ES-I3 (cell line): ENCODE measurements around the gene TNNC1.
A peak's percentile ranks its signal among the peaks of the same experiment; 100 is the strongest.

Experiments
- H3K36me3 ChIP-seq: 2 replicates; pipeline ENCODE4 v1.6.1; 2013; ENCODE audit warnings: mild to moderate bottlenecking, low read length, control low read depth, moderate library complexity; ENCODE audit not compliant: insufficient read depth
- H3K4me1 ChIP-seq: 2 replicates; pipeline ENCODE4 v1.6.1; 2013; ENCODE audit warnings: mild to moderate bottlenecking, control low read depth, low read length; ENCODE audit not compliant: insufficient read depth
- H3K9ac ChIP-seq: 2 replicates; pipeline ENCODE4 v1.6.1; 2013; ENCODE audit warnings: low read depth, mild to moderate bottlenecking, low read length, moderate library complexity
- H3K9me3 ChIP-seq: 2 replicates; pipeline ENCODE4 v1.6.1; 2013; ENCODE audit warnings: mild to moderate bottlenecking, low read length, moderate library complexity; ENCODE audit not compliant: control insufficient read depth, insufficient read depth

The TNNC1 gene

DNA sequence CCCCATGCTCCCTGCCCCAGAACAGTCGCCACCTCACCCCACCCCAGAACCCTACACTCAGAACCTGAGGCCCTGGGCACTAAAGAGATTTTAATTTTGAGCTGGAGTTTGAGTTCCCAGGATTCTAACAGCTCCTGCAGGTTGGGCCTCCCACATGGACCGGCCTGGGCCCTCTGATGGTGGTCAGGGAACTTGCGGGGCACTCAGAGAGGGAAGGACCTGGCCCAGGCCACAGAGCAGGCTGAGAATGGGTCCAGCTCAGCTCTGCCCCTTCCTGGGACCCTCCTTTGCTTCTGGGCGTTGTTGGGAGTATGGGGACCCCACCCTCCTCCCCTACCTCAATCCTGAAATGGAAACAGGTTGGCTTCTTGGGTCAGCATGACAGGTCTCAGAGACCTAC, 7.8 kb downstream of the TNNC1 start:
- peaks cover 11% of the 10 kb centered on the region for H3K4me1 ChIP-seq
- no peaks in the 10 kb centered on the region for H3K9me3 ChIP-seq
- no peaks in the 10 kb centered on the region for H3K36me3 ChIP-seq
- H3K9ac ChIP-seq = no peak overlapping the region

DNA sequence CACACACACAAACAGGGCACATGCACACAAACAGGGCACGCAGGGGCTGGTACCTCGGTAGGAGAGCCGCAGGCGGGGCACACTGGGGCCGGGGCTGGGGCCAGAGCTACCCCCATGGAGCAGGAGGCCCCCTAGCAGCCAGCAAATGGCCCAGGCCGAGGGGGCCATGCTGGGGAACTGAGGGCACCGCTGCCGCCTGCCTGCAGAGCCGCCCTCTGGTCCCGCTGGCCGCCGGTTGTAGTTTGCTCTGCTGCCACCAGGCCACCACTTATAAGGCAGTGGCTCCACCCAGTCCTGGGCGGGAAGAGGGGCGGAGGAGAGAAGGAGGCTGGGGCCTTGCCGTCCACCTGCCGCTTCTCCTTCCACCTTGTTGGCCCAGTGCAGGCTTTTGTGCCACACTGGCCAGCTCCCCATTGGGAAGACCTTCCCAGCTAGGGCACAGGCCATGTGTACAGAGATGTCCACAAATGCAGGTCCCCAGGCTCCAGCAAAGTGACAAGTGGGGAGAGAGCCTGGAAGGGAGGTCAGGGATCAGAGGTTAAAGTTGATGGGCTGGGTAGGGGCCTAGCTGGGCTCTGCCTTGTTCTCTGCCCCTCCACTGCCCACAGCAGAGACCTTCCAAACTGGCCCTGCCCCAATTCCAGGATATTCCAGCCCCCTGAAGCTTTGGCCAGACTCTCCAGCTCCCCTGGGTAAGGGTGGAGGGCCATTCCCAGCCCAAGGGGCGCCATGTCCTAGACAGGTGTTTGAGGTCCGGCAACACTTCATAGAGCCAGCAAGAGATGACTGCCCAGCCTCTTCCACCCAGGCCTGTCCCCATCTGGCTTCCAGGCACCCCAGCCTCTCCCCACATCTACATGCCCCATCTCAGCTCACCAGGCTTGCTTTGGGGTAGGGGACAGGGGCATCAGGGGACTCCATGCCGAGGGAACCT, 8.7 kb downstream of the TNNC1 start, which contains the start of gene SEMA3G:
SEMA3G (minus strand) TSS at position 244 of the 934 bp plus-strand sequence; CDS start at position 168, 76 bp downstream.
- Histone ChIP-seq H3K4me1 (peaks cover 5% of the 10 kb centered on the region; the same call in 1 of the 2 replicates), H3K9me3 (no peaks in the 10 kb centered on the region), H3K36me3 (no peaks in the 10 kb centered on the region), H3K9ac (peak within 1 kb of the TSS; percentile 17; the same call in 1 of the 2 replicates)

DNA sequence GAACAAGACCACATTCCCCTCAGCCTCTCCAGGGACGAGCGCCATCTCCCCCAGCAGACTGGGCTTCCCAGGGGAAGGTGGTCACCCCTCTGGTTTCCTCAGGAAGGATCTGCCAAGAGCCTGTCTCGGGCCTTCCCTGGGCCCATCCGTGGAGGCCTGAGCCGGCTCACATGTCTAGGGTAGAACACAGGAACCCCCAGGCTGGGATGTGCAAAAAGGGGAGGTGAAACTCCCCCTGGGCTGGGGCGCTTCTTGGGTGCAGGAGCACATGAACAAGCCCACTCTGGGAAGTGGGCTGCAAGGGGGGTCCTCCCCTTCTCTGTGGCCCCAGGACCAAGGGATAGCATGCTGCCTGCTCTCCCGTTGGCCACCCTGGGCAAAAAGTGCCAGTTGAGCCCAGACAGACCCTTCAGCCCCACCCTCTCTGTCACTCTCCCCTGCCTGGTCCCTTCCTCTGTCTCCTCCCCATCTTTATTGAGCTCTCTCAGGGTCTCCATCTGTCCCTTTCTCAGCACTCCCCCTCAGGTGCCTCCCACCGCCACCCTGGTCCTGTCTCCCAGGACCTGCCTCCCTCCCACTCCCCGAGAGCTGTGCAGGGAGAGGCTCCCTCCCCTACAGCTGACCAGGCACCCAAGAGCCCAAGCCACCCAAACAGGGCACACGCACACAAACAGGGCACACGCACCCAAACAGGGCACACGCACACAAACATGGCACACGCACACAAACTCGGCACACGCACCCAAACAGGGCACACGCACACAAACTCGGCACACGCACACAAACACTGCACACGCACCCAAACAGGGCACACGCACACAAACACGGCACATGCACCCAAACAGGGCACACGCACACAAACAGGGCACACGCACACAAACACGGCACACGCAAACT, 9.8 kb downstream of the TNNC1 start:
- Histone ChIP-seq H3K9me3 (no peaks in the 10 kb centered on the region), H3K9ac (peak overlapping the region; percentile 17; the same call in 1 of the 2 replicates), H3K36me3 (no peaks in the 10 kb centered on the region), H3K4me1 (peaks cover 4% of the 10 kb centered on the region; the same call in 1 of the 2 replicates)

GRCh38 chr3:52443268-52443610, 10.6 kb downstream of the TNNC1 start:
- peaks cover 4% of the 10 kb centered on the region; the same call in 1 of the 2 replicates for H3K4me1 ChIP-seq
- no peaks in the 10 kb centered on the region for H3K9me3 ChIP-seq
- H3K9ac ChIP-seq = no peak overlapping the region
- H3K36me3 ChIP-seq = no peaks in the 10 kb centered on the region

DNA sequence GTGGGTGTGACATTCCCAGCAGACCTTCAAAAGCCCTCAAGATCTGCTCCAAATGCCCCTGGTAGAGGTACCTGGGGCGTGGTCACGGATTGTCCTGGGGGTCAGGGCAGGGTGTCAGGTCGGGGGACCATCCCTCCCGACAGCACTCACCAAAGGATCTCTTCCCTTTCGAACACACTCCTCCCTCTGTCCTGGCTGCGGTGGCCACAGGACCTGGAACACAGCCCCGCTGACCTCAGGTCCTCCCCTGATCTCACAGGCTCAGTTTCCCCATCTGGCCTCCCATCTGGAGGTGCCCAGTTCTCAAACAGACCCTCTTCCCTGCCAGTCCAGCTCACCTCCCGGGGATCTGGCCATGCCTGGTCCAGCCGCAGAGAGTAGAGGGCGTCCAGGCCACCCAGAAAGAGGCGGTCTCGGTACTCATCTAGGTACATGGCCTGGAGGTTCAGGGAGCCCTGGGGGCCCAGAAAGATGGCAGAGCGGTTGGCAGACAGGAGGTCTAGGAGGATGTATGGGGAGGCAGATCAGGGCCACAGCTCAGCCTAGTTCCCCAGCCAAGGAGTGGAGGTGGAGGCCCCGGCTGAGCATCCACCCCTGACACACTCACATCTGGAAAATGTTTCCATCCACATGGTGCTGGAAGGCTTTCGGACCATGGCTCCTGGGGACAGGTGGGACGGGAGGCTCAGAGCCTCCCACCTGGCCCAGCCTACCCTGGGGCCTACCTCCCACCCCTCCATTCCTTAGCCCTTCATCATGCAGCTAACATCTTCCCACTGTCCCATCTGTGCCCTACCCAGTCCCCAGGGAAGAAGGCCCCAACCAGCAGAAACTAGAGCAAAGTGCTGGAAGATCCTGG, 11.2 kb downstream of the TNNC1 start:
- Histone ChIP-seq H3K9ac (no peak overlapping the region), H3K4me1 (peaks cover 4% of the 10 kb centered on the region; the same call in 1 of the 2 replicates), H3K36me3 (no peaks in the 10 kb centered on the region), H3K9me3 (no peaks in the 10 kb centered on the region)

DNA sequence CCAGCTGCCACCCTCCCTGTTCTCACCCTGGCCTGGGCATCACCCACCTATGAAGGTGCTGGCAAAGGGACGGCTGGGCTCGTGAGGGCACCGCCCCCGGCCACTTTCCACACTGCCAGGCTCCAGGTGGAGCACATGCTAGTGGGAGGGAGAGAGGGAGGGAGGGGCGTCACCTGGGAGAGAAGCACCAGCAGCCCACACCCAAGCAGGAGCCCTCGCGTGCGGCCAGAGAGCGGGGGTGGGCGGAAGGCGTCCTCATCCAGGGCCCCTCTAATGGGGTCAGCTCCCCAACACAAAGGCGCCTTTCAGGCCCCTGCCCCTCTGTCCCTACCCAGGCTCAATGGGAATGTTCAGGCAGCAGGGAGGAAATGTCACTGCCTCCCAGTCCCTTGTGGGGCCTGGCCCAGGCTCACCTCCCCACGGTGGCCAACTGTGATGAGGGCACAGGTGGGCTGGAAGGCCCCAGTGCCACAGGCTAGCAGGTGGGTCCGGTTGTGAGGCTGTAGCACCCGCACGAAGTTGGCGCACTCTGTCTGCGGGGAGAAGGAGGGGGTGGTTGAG, 12.0 kb downstream of the TNNC1 start:
- no peak overlapping the region for H3K9ac ChIP-seq
- H3K36me3 ChIP-seq = no peaks in the 10 kb centered on the region
- H3K9me3 ChIP-seq = no peaks in the 10 kb centered on the region
- H3K4me1 ChIP-seq = peaks cover 4% of the 10 kb centered on the region; the same call in 1 of the 2 replicates

DNA sequence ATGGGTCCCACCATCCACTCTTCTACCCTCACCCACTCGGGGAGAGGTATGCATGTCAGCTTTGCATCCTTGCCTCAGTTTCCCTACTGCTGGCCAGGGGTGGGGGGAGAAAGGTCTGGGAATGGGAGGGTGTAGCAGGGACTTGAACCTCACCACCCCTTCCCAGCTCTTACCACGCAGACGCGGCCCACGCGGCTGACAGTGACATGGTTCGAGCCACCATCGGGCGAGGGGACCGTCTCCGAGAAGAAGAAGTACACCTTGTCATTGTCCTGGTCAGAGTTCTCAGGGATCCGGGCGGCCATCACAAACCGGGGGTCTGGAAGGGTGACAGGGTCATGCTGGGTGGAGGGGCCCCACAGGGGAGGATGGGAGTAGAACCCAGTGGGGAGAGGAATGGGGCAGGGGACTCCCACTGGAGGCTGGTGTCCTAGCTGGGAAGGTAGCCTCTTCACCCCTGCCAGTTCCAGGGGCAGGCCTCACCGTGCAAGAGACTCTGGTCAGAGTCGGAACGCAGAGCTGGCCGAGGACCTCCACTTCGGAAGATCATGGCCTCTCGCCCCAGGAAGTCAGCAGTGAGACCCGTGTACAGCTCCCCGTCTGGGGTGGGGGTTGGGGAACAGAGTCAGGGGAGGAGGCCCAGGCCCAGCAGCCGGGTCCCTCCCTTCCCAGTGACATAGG, 12.6 kb downstream of the TNNC1 start:
- Histone ChIP-seq H3K9me3 (no peaks in the 10 kb centered on the region), H3K36me3 (no peaks in the 10 kb centered on the region), H3K9ac (no peak overlapping the region), H3K4me1 (peaks cover 4% of the 10 kb centered on the region; the same call in 1 of the 2 replicates)

GRCh38 chr3:52440671-52441070, 13.2 kb downstream of the TNNC1 start:
- peaks cover 4% of the 10 kb centered on the region; the same call in 1 of the 2 replicates for H3K4me1 ChIP-seq

DNA sequence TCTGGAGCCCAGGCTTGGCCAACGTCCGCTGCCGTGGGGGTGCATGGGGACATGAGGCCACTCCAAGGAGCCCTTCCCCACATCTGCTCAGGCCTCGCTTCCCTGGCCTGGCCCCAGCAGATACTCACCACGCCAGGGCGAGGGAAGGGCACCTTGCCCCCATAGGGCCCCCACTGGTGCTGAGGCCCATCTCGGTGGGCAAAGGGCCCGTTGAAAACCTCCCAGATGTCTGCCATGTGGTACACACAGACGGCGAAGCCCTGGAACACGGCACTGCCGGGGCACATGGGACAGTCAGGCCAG, 13.6 kb downstream of the TNNC1 start:
- H3K9me3 ChIP-seq = no peaks in the 10 kb centered on the region
- no peaks in the 10 kb centered on the region for H3K36me3 ChIP-seq
- peaks cover 2% of the 10 kb centered on the region; the same call in 1 of the 2 replicates for H3K4me1 ChIP-seq
- no peak overlapping the region for H3K9ac ChIP-seq

More at GRCh38 chr3:52440671-52441070, 13.2 kb downstream of the TNNC1 start:
- no peaks in the 10 kb centered on the region for H3K36me3 ChIP-seq
- H3K9me3 ChIP-seq = no peaks in the 10 kb centered on the region
- H3K9ac ChIP-seq = no peak overlapping the region

DNA sequence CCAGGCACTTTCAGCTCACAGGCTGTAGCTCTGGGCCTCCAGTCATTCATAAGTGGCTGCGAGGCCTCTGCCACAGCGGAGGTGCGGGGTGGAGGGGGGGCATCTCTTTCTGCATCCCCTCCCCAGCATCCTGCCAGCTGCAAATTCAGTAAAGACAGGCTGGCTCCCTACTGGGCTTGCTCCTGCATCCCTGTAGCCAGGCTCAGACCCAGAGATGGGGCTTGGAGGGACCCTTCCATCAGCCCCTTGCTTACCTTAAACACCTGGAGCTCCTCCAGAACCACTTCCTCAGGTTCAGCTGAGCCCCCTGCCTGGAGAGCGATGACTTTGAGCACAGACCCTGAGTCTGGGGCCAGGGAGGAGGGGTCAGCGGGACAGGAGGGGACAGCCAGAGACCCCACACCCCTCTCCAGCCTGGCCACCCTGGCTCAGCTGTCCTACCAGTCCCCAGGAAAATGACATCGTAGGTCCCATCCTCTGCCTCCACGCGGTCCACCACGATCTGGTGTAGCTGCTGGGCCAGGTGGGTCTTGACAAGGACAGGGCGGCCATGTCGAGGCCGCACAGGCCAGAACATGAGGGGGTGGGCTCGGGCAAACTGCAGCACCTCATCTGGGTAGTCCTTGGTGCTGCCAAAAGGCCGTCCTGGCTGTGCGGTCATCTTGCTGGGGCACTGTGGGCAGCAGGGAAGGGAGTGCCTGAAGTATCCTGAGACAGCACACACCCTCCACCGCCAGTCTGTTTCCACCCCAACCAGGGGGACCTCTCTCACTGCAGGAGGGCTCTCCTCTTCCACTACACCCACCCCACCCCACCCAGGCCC, 14.2 kb downstream of the TNNC1 start:
- Histone ChIP-seq H3K9me3 (no peaks in the 10 kb centered on the region), H3K9ac (no peak overlapping the region), H3K36me3 (no peaks in the 10 kb centered on the region), H3K4me1 (no peaks in the 10 kb centered on the region)

DNA sequence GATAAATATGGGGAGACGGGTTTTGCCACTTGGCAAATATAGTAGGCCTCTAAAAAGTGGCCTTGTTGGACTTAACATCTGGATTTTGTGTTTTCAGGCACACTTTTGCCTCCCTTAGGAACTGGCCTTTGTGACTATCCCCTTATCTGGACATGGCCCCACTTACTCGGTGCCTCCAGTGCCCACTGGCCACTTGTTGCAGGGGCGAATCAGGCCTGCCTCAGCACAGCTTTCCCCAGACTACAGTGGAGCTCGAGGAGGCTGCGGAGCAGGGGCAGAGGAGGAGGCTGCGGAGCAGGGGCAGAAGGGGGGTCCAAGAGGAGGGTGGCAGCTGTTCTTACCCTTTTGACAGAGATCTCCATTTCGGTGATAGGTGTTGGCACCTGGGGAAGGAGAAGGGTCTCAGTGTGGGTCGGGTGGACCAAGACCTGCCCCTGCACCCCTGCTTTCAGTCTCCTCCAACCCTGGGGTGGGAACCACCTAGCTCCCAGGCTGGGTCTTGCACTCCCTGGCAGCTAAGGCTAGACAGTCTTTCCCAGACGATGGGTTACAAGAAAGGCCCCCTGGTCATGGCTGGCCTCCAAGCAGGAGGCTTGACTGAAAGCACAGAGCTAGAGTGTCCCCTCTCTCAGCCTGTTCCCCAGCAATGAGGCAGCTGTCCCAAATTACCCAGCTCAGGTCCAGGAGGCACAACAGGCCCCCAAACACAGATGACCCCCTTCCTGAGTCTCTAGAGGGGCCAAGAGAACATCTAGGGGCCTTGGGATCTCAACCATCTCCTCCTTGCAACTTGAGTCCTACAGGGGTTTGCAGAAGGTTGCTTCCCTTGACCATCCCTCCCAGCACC, 15.0 kb downstream of the TNNC1 start:
- Histone ChIP-seq H3K4me1 (no peaks in the 10 kb centered on the region), H3K9ac (no peak overlapping the region)

DNA sequence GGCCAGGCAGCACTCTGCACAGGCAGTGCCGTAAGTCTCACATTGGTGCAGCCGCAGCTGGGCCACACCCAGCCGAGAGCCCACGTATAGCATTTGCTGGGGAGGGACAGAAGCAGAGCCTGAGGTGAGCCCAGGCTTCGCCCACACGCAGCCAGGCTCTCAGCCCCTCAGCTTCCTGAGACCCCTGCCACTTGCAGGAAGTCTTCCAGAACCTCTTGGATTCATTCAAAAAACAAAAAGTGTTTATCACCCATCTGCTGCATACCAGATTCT, 15.8 kb downstream of the TNNC1 start:
- no peaks in the 10 kb centered on the region for H3K9me3 ChIP-seq
- H3K4me1 ChIP-seq = no peaks in the 10 kb centered on the region
- no peaks in the 10 kb centered on the region for H3K36me3 ChIP-seq
- no peak overlapping the region for H3K9ac ChIP-seq

More for the DNA sequence above, 15.0 kb downstream of the TNNC1 start:
- H3K36me3 ChIP-seq = no peaks in the 10 kb centered on the region
- H3K9me3 ChIP-seq = no peaks in the 10 kb centered on the region
